ENCODE results near the gene AGTRAP. TPM values are rescaled to one million over a fixed set of nuclear protein-coding genes. Genes with fewer than 3 reads are reported as not detected.

Gene AGTRAP
- total and polyA plus RNA-seq, 9 of the 15 experiments (the other 6 are each of a cell fraction or from before 2014, with no cell fraction given), result 26.8 to 105 (median 57.5) TPM

DNA sequence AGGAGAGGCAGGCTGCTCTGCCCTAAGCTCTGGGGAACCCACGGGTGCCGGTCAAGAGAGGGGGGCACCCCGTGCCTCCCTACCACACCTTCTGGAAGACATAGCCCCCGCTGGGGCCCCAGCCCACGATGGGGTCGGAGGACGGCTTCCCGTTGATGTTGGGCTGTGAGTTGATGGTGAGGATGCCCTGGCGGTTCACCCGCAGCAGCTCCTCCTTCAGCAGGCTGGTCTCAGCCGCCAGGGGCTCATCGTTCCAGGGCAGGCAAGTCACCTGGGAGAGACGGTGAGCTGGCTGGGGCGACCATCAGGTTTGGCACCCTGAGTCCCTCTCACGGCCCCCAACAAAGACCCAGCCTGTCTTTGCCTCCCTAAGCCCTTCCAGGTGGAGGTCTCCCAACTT, 57.9 kb downstream of the AGTRAP start:
- Histone ChIP-seq H3K36me3 (ENCODE audit: control insufficient read depth, insufficient read depth, low read length) (peaks cover 82% of the 10 kb centered on the region), H3K27me3 (ENCODE audit: control insufficient read depth in 2 of 2, insufficient read depth in 2 of 2, low read length in 2 of 2) (no peaks in the 10 kb centered on the region), H3K79me2 (ENCODE audit: control insufficient read depth, insufficient read depth, low read length) (peaks cover 36% of the 10 kb centered on the region), H3K4me2 (ENCODE audit: insufficient read depth, low read length) (no peak overlapping the region), H3K9me1 (ENCODE audit: control insufficient read depth, insufficient read depth, low read length) (no peaks in the 10 kb centered on the region), H4K20me1 (replicated peaks; ENCODE audit: control insufficient read depth, insufficient read depth, low read length) (no peaks in the 10 kb centered on the region), H3K9me3 (replicated peaks; ENCODE audit: control insufficient read depth, insufficient read depth, low read depth, low read length) (no peaks in the 10 kb centered on the region), H2AFZ (ENCODE audit: low read depth, low read length) (no peak overlapping the region), H3K4me1 (replicated peaks in 1 of 2; ENCODE audit: control insufficient read depth in 2 of 2, insufficient read depth in 2 of 2, low read length in 2 of 2) (peaks cover 72 to 84% of the 10 kb centered on the region in 2 experiments), H3K27ac (ENCODE audit: extremely low read depth, low read depth, low read length) (no peak overlapping the region; the same call in 2 of the 3 replicates), H3K9ac (ENCODE audit: insufficient read depth in 1 of 2, low read depth in 2 of 2, low read length in 2 of 2) (peak overlapping the region in 1 of 2 experiments; percentile 54; a peak in 2 of 4 replicates), H3K4me3 (no peak overlapping the region)
- no TSS peak for BruUV-seq (replicated peaks)
- DNase-seq (ENCODE audit: extremely low read depth in 1 of 4, low spot score in 3 of 4) (peak in 1 of 4 experiments; percentile 6), FAIRE-seq (no peak), ATAC-seq (no peak)
- 96% methylated on average over 15 of the region's 15 CpGs for WGBS (ENCODE audit: insufficient coverage, low coverage, missing lambda C conversion rate)
- CTCF ChIA-PET (ENCODE audit: low intra/inter-chr PET ratio), result no interaction called here
- intact Hi-C loops (cut with micrococcal nuclease) (no loop called here), in situ Hi-C loops (cut with MboI) (no loop called here)
- POLR2A ChIA-PET, result interaction anchor here (0.6 to 10.5 kb wide), 14 partner anchors 9 to 319 kb away, joined by 3 to 107 read pairs (median 4); partner anchors contain the start of genes CLCN6 and MTHFR
- no peak for TF ChIP-seq FOXA3 (CRISPR knock-in tag; conservative IDR thresholded peaks at IDR 0.05 in 1 of 2, IDR thresholded peaks at IDR 0.05 in 1 of 2)
- no peak for TF ChIP-seq MXI1 (IDR thresholded peaks at IDR 0.05; ENCODE audit: low read depth, low read length)
- TF ChIP-seq BCL6 (CRISPR knock-in tag; IDR thresholded peaks at IDR 0.05), result no peak
- TF ChIP-seq, protein P1, sequence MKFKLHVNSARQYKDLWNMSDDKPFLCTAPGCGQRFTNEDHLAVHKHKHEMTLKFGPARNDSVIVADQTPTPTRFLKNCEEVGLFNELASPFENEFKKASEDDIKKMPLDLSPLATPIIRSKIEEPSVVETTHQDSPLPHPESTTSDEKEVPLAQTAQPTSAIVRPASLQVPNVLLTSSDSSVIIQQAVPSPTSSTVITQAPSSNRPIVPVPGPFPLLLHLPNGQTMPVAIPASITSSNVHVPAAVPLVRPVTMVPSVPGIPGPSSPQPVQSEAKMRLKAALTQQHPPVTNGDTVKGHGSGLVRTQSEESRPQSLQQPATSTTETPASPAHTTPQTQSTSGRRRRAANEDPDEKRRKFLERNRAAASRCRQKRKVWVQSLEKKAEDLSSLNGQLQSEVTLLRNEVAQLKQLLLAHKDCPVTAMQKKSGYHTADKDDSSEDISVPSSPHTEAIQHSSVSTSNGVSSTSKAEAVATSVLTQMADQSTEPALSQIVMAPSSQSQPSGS (CRISPR knock-in tag; IDR thresholded peaks at IDR 0.05), result no peak
- TF ChIP-seq ZNF57 (CRISPR knock-in tag; IDR thresholded peaks at IDR 0.05), result no peak
- TF ChIP-seq TRIM28 (IDR thresholded peaks at IDR 0.05), result no peak
- TF ChIP-seq PHTF2 (CRISPR knock-in tag; IDR thresholded peaks at IDR 0.05), result no peak
- no peak for TF ChIP-seq FOXJ3 (CRISPR knock-in tag; IDR thresholded peaks at IDR 0.05)
- TF ChIP-seq CEBPZ (IDR thresholded peaks at IDR 0.05; ENCODE audit: borderline replicate concordance, low read depth, low read length), result no peak
- TF ChIP-seq RBM22 (IDR thresholded peaks at IDR 0.05; ENCODE audit: low read depth, low read length, poor library complexity, severe bottlenecking), result peak; percentile 94
- TF ChIP-seq, protein P2, sequence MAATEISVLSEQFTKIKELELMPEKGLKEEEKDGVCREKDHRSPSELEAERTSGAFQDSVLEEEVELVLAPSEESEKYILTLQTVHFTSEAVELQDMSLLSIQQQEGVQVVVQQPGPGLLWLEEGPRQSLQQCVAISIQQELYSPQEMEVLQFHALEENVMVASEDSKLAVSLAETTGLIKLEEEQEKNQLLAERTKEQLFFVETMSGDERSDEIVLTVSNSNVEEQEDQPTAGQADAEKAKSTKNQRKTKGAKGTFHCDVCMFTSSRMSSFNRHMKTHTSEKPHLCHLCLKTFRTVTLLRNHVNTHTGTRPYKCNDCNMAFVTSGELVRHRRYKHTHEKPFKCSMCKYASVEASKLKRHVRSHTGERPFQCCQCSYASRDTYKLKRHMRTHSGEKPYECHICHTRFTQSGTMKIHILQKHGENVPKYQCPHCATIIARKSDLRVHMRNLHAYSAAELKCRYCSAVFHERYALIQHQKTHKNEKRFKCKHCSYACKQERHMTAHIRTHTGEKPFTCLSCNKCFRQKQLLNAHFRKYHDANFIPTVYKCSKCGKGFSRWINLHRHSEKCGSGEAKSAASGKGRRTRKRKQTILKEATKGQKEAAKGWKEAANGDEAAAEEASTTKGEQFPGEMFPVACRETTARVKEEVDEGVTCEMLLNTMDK (IDR thresholded peaks at IDR 0.05; ENCODE audit: borderline replicate concordance, insufficient read depth, low read depth, low read length, poor library complexity, severe bottlenecking), result no peak
- no peak for TF ChIP-seq HEY1 (CRISPR knock-in tag; IDR thresholded peaks at IDR 0.05; ENCODE audit: borderline replicate concordance)
- TF ChIP-seq DNMT1 (IDR thresholded peaks at IDR 0.05), result no peak
- no peak for TF ChIP-seq RNF2 (IDR thresholded peaks at IDR 0.05)
- no peak for TF ChIP-seq MECOM (CRISPR knock-in tag; IDR thresholded peaks at IDR 0.05)
- no peak for TF ChIP-seq STAG1 (CRISPR knock-in tag; IDR thresholded peaks at IDR 0.05; ENCODE audit: borderline replicate concordance)
- no peak for TF ChIP-seq ZNF778 (CRISPR knock-in tag; IDR thresholded peaks at IDR 0.05)
- no peak for TF ChIP-seq HIVEP1 (CRISPR knock-in tag; IDR thresholded peaks at IDR 0.05)
